ENCODE results near the gene NUMA1. TPM values are rescaled to one million over a fixed set of nuclear protein-coding genes. Genes with fewer than 3 reads are reported as not detected.
A peak's percentile ranks its signal among the peaks of the same experiment; 100 is the strongest.

The NUMA1 gene
- total RNA-seq, 1 donor from 2014 or later, result 149 TPM

DNA sequence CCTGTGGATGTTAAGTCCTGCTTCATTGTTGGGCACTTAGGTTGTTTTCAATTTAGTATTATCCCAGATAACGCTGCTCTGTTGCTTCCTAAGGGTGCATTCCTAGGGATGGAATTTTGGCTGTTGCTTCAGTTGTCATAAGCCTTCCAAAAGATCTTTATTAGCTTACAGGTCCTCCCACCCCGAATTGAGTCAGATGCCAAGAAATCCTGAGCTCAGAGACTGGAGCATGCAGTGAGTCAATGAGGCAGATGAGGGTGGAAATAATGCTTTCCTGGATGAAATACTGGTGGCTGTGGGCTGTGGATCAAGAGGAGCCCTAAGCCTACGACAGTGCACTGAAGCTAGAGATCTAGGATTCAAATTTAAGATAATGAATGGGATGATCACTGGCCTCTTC is 92.3 kb downstream of the NUMA1 start:
- H3K27ac Mint-ChIP-seq, result no peak overlapping the region

DNA sequence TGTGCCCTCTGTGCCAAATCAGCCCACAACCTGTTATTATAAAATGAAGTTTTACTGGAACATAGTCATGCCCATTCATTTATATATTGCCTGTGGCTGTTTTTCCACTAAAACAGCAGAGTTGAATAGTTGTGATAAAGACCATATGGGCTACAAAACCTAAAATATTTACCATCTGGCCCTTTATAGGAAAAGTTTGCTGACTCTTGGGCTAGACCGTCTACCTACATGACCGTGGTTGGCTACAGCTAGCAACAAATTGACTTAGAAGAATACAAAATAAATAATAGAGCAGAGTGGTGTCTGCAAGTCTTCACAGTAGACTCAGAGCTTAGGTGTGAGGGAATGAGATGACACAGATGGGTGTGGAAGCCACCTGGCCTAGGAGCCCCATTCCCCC is 92.8 kb downstream of the NUMA1 start:
- no peak overlapping the region for H3K4me3 Mint-ChIP-seq
- H3K4me1 Mint-ChIP-seq, result peaks cover 9% of the 10 kb centered on the region
- H3K27ac Mint-ChIP-seq, result no peak overlapping the region
- no peaks in the 10 kb centered on the region for H3K27me3 Mint-ChIP-seq
- DNase-seq, result no peak
- H3K36me3 Mint-ChIP-seq (ENCODE audit: low read depth), result peaks cover 19% of the 10 kb centered on the region
- intact Hi-C loops (cut with micrococcal nuclease), result no loop called here
- no peaks in the 10 kb centered on the region for H3K9me3 Mint-ChIP-seq

More for the DNA sequence above, 92.3 kb downstream of the NUMA1 start:
- Mint-ChIP-seq H3K9me3 (no peaks in the 10 kb centered on the region), H3K4me3 (no peak overlapping the region), H3K4me1 (peaks cover 11% of the 10 kb centered on the region), H3K36me3 (ENCODE audit: low read depth) (peaks cover 21% of the 10 kb centered on the region), H3K27me3 (no peaks in the 10 kb centered on the region)
- intact Hi-C loops (cut with micrococcal nuclease), result no loop called here
- DNase-seq, result no peak

GRCh38 chr11:71986131-71986530 is 94.2 kb downstream of the NUMA1 start:
- Mint-ChIP-seq H3K27ac (no peak overlapping the region), H3K4me3 (no peak overlapping the region), H3K36me3 (ENCODE audit: low read depth) (peaks cover 17% of the 10 kb centered on the region), H3K4me1 (peaks cover 4% of the 10 kb centered on the region), H3K27me3 (no peaks in the 10 kb centered on the region), H3K9me3 (no peaks in the 10 kb centered on the region)
- DNase-seq, result no peak
- intact Hi-C loops (cut with micrococcal nuclease), result no loop called here

GRCh38 chr11:71979602-71980001 is 100.7 kb downstream of the NUMA1 start:
- peaks cover 15% of the 10 kb centered on the region for H3K36me3 Mint-ChIP-seq (ENCODE audit: low read depth)
- no peaks in the 10 kb centered on the region for H3K27me3 Mint-ChIP-seq
- DNase-seq, result no peak
- H3K9me3 Mint-ChIP-seq, result no peaks in the 10 kb centered on the region
- intact Hi-C loops (cut with micrococcal nuclease), result loop anchor here (5.0 kb wide), 3 partner anchors 47 to 453 kb away; partner anchors contain the start of genes CLPB, LRRC51 and NUMA1
- H3K27ac Mint-ChIP-seq, result no peak overlapping the region
- peaks cover 5% of the 10 kb centered on the region for H3K4me1 Mint-ChIP-seq
- H3K4me3 Mint-ChIP-seq, result no peak overlapping the region

GRCh38 chr11:71979094-71979493 is 101.2 kb downstream of the NUMA1 start:
- H3K36me3 Mint-ChIP-seq (ENCODE audit: low read depth), result peaks cover 17% of the 10 kb centered on the region
- no peak for DNase-seq
- no peak overlapping the region for H3K27ac Mint-ChIP-seq
- peaks cover 5% of the 10 kb centered on the region for H3K4me1 Mint-ChIP-seq
- H3K27me3 Mint-ChIP-seq, result no peaks in the 10 kb centered on the region
- H3K9me3 Mint-ChIP-seq, result no peaks in the 10 kb centered on the region
- no peak overlapping the region for H3K4me3 Mint-ChIP-seq
- intact Hi-C loops (cut with micrococcal nuclease), result loop anchor here (5.0 kb wide), 3 partner anchors 47 to 453 kb away; partner anchors contain the start of genes CLPB, LRRC51 and NUMA1

- H3K36me3 Mint-ChIP-seq (ENCODE audit: low read depth), result peaks cover 10% of the 10 kb centered on the region
- intact Hi-C loops (cut with micrococcal nuclease), result loop anchor here (1.0 to 5.0 kb wide), 4 partner anchors 21 to 454 kb away; partner anchors contain the start of genes CLPB, LRRC51 and NUMA1
- H3K27me3 Mint-ChIP-seq, result no peaks in the 10 kb centered on the region
- peaks cover 5% of the 10 kb centered on the region for H3K4me1 Mint-ChIP-seq
- peak overlapping the region; percentile 62 for H3K27ac Mint-ChIP-seq
- no peaks in the 10 kb centered on the region for H3K9me3 Mint-ChIP-seq
- DNase-seq, result peak; percentile 89
- H3K4me3 Mint-ChIP-seq, result no peak overlapping the region
These were observed 102.5 kb downstream of the NUMA1 start for GRCh38 chr11:71977743-71978418.

DNA sequence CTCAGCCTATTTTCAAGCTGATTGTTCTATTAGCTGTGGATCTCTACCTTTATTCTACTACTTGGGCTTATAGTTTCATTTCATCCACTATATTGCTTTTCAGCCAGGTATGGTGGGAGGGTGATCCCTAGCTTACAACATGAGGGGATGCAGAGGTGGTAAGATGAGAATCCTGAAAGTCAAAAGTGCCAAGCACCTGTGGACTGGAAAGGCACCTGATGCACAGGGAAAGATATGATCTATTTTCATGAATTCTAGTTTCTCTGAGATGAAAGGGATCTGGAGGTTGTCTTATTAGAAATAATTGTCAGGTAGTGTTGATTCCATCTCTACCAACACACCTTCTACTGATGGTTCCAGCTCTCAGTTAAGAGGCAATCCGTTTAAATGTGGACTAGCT is 103.3 kb downstream of the NUMA1 start:
- Mint-ChIP-seq H3K27me3 (no peaks in the 10 kb centered on the region), H3K4me3 (no peak overlapping the region), H3K9me3 (no peaks in the 10 kb centered on the region), H3K36me3 (ENCODE audit: low read depth) (peaks cover 7% of the 10 kb centered on the region), H3K4me1 (peaks cover 5% of the 10 kb centered on the region), H3K27ac (no peak overlapping the region)
- intact Hi-C loops (cut with micrococcal nuclease), result loop anchor here (1.0 to 5.0 kb wide), 4 partner anchors 22 to 455 kb away; partner anchors contain the start of genes CLPB, LRRC51 and NUMA1
- DNase-seq, result no peak

DNA sequence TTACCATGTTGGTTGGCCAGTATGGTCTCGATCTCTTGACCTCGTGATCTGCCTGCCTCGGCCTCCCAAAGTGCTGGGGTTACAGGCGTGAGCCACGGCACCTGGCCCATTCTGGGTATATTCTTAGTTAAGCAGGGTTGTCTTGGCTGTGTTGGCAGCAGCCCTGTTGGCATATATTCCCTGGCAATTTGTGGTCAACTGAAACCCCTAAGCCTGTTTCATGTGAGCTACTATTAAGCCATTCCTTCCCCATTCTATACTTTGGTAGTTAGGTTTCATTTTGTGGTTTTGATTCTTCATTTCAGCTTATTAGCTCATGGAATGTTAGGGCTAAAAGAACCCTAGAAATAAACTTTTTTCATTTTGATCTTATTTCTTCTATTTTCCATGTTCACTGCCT is 103.8 kb downstream of the NUMA1 start:
- no peak overlapping the region for H3K27ac Mint-ChIP-seq
- intact Hi-C loops (cut with micrococcal nuclease), result loop anchor here (5.0 kb wide), 3 partner anchors 44 to 456 kb away; partner anchors contain the start of genes CLPB, LRRC51 and NUMA1

DNA sequence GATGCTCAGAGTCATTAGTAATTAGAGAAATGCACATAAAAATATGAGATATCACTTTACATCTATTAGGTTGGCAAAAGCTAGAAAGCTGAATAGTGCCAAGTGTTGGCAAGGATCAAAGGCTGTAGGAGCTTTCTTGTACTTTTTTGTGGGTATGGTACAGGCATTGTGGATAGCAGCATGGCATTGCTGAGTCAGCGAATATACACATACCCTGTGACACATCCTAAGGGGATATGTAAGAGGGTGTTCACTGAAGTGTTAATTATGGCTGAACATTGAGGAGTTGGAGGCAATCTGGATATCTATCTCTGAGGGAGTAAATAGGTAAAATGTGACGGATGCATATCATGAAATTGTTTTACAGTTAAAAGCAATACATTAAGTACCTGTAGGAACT is 108.7 kb downstream of the NUMA1 start:
- Mint-ChIP-seq H3K27ac (no peak overlapping the region), H3K36me3 (ENCODE audit: low read depth) (peaks cover 12% of the 10 kb centered on the region)

More for the DNA sequence above, 103.8 kb downstream of the NUMA1 start:
- Mint-ChIP-seq H3K27me3 (no peaks in the 10 kb centered on the region), H3K9me3 (no peaks in the 10 kb centered on the region), H3K36me3 (ENCODE audit: low read depth) (peaks cover 7% of the 10 kb centered on the region), H3K4me1 (peaks cover 5% of the 10 kb centered on the region), H3K4me3 (no peak overlapping the region)
- no peak for DNase-seq

GRCh38 chr11:71964641-71965040 is 115.7 kb downstream of the NUMA1 start:
- Mint-ChIP-seq H3K9me3 (peaks cover 3% of the 10 kb centered on the region), H3K36me3 (ENCODE audit: low read depth) (peaks cover 38% of the 10 kb centered on the region), H3K4me3 (no peak overlapping the region), H3K27me3 (no peaks in the 10 kb centered on the region), H3K27ac (no peak overlapping the region), H3K4me1 (peaks cover 24% of the 10 kb centered on the region)
- intact Hi-C loops (cut with micrococcal nuclease), result no loop called here
- DNase-seq, result no peak

More for the DNA sequence above, 108.7 kb downstream of the NUMA1 start:
- Mint-ChIP-seq H3K4me1 (no peaks in the 10 kb centered on the region), H3K4me3 (no peak overlapping the region), H3K9me3 (no peaks in the 10 kb centered on the region), H3K27me3 (no peaks in the 10 kb centered on the region)
- no peak for DNase-seq
- intact Hi-C loops (cut with micrococcal nuclease), result no loop called here

DNA sequence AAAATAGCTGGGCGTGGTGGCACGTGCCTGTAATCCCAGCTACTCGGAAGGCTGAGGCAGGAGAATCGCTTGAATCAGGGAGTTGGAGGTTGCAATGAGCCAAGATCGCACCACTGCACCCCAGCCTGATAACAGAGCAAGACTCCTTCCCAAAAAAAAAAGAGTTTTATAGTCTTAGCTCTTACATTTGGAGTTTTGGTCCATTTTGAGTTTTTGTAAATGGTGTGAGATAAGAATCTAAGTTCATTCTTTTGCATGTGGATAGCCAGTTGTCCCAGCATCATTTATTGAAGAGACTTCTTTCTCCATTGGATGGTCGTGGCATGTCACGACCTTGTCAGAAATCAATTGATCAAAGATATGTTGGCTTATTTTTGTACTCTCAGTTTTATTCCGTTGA is 116.9 kb downstream of the NUMA1 start:
- no peak overlapping the region for H3K4me3 Mint-ChIP-seq
- H3K27ac Mint-ChIP-seq, result peak overlapping the region; percentile 86
- intact Hi-C loops (cut with micrococcal nuclease), result no loop called here
- peaks cover 40% of the 10 kb centered on the region for H3K36me3 Mint-ChIP-seq (ENCODE audit: low read depth)
- peaks cover 3% of the 10 kb centered on the region for H3K9me3 Mint-ChIP-seq
- peaks cover 24% of the 10 kb centered on the region for H3K4me1 Mint-ChIP-seq
- H3K27me3 Mint-ChIP-seq, result no peaks in the 10 kb centered on the region
- DNase-seq, result no peak

DNA sequence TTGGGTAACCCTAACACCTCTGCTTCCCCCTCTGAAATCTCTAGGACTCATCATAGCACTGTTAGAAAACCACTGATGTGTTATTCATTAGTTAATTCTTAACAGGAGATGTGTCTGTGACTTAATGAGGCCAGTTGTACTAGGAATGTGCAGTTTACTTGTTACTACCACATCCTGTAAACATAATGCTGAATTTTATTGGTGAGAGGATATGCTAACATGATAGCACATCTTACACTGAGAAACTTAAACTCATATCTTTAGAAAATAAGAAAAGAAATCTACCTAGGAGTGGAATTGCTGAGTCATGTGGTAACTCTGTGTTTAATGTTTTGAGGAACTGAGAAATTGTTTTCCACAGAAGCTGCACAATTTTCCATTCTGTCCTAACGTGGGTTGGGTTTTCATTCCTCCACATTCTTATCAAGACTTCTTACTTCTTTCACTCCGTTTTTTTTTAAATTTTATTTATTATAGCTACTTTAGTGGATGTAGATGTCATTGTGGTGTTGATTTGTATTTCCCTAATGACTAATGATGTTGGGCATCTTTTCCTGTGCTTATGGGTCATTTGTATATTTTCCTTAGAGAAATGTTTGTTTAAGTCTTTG is 117.8 kb downstream of the NUMA1 start:
- intact Hi-C loops (cut with micrococcal nuclease), result loop anchor here (1.0 kb wide), 1 partner anchor 31 kb away; no protein-coding TSS in a partner anchor
- Mint-ChIP-seq H3K4me3 (peak overlapping the region; percentile 15), H3K9me3 (peaks cover 3% of the 10 kb centered on the region), H3K27ac (peak overlapping the region; percentile 86), H3K36me3 (ENCODE audit: low read depth) (peaks cover 38% of the 10 kb centered on the region), H3K27me3 (no peaks in the 10 kb centered on the region), H3K4me1 (peaks cover 27% of the 10 kb centered on the region)
- DNase-seq, result no peak

- intact Hi-C loops (cut with micrococcal nuclease), result no loop called here
- no peak overlapping the region for H3K4me3 Mint-ChIP-seq
- H3K27me3 Mint-ChIP-seq, result no peaks in the 10 kb centered on the region
- peaks cover 26% of the 10 kb centered on the region for H3K4me1 Mint-ChIP-seq
- peaks cover 14% of the 10 kb centered on the region for H3K36me3 Mint-ChIP-seq (ENCODE audit: low read depth)
- H3K9me3 Mint-ChIP-seq, result peaks cover 2% of the 10 kb centered on the region
- peak overlapping the region; percentile 54 for H3K27ac Mint-ChIP-seq
- DNase-seq, result no peak
These were observed 124.4 kb downstream of the NUMA1 start for GRCh38 chr11:71955898-71956456.
